SU-DHL-6 (cell line): Measurements from ENCODE around the gene AATK.

Experiments used
- H2AFZ ChIP-seq: fragments of 200-600 bp; sonication (generic); 2 replicates; pipeline ENCODE4 v1.6.1; 2014; ENCODE audit warnings: low read depth, mild to moderate bottlenecking, moderate library complexity, mixed read lengths, antibody characterized with exemption, low read length; ENCODE audit not compliant: severe bottlenecking
- H3F3A ChIP-seq: fragments of 200-600 bp; shearing (Covaris generic); 2 replicates; pipeline ENCODE4 v1.6.0; 2016; ENCODE audit warnings: antibody characterized with exemption, mild to moderate bottlenecking; ENCODE audit not compliant: insufficient read depth
- H3K27ac ChIP-seq: fragments of 200-600 bp; sonication (generic); 2 replicates; pipeline ENCODE4 v1.5.1; 2016; ENCODE audit warnings: low read depth, mild to moderate bottlenecking, low read length, moderate library complexity, mixed read lengths
- H3K27me3 ChIP-seq: fragments of 200-600 bp; sonication (generic), shearing (Covaris generic); 2 replicates; pipeline ENCODE4 v1.6.0; 2014; ENCODE audit warnings: mild to moderate bottlenecking, low read length
- H3K36me3 ChIP-seq: fragments of 200-600 bp; sonication (generic); 2 replicates; pipeline ENCODE4 v1.6.1; 2014; ENCODE audit warnings: mild to moderate bottlenecking, low read length, mixed read lengths
- H3K4me2 ChIP-seq: fragments of 300-600, 200-600 bp; shearing (Covaris generic), sonication (generic); 2 replicates; pipeline ENCODE4 v1.6.0; 2014; ENCODE audit warnings: low read length, low read depth, mild to moderate bottlenecking; ENCODE audit not compliant: poor library complexity, severe bottlenecking
- H3K4me3 ChIP-seq: fragments of 200-600 bp; sonication (generic); 2 replicates; pipeline ENCODE4 v1.5.1; 2014; ENCODE audit warnings: antibody characterized with exemption, low read length, mild to moderate bottlenecking, mixed read lengths; ENCODE audit not compliant: insufficient read depth, poor library complexity, severe bottlenecking
- H3K79me2 ChIP-seq: fragments of 200-600 bp; sonication (generic); 2 replicates; pipeline ENCODE4 v1.6.1; 2014; ENCODE audit warnings: mild to moderate bottlenecking, low read length, moderate library complexity; ENCODE audit not compliant: insufficient read depth
- H3K9ac ChIP-seq: fragments of 200-600 bp; sonication (generic); 2 replicates; pipeline ENCODE4 v1.7.0; 2014; ENCODE audit warnings: mild to moderate bottlenecking, low read length
- H3K9me2 ChIP-seq: fragments of 200-600 bp; sonication (generic); replicated peaks from 2 replicates; pipeline ENCODE4 v1.6.1; 2014; ENCODE audit warnings: low read length; ENCODE audit not compliant: insufficient read depth
- H3K9me3 ChIP-seq: fragments of 200-600 bp; sonication (generic); 2 replicates; pipeline ENCODE4 v1.6.1; 2014; ENCODE audit warnings: low read length, mixed read lengths; ENCODE audit not compliant: insufficient read depth
- H4K20me1 ChIP-seq: fragments of 200-600 bp; sonication (generic); 2 replicates; pipeline ENCODE4 v1.6.1; 2014; ENCODE audit warnings: low read depth, mild to moderate bottlenecking, antibody characterized with exemption, low read length, moderate library complexity, mixed read lengths
- EZH2phosphoT487 ChIP-seq: fragments of 200-600 bp; sonication (generic), shearing (Covaris generic); conservative IDR thresholded peaks from 2 replicates; pipeline ENCODE4 v1.6.1; 2018; ENCODE audit warnings: mild to moderate bottlenecking, antibody characterized with exemption, low read length, moderate library complexity, mixed read lengths
- TF ChIP-seq, protein P1 (sequence below): fragments of 200-600 bp; sonication (generic); IDR thresholded peaks from one replicate; pipeline ENCODE4 v1.5.1; 2017; ENCODE audit warnings: antibody characterized with exemption, mild to moderate bottlenecking, low read length, moderate library complexity; ENCODE audit not compliant: insufficient read depth, poor library complexity, severe bottlenecking

The AATK gene

DNA sequence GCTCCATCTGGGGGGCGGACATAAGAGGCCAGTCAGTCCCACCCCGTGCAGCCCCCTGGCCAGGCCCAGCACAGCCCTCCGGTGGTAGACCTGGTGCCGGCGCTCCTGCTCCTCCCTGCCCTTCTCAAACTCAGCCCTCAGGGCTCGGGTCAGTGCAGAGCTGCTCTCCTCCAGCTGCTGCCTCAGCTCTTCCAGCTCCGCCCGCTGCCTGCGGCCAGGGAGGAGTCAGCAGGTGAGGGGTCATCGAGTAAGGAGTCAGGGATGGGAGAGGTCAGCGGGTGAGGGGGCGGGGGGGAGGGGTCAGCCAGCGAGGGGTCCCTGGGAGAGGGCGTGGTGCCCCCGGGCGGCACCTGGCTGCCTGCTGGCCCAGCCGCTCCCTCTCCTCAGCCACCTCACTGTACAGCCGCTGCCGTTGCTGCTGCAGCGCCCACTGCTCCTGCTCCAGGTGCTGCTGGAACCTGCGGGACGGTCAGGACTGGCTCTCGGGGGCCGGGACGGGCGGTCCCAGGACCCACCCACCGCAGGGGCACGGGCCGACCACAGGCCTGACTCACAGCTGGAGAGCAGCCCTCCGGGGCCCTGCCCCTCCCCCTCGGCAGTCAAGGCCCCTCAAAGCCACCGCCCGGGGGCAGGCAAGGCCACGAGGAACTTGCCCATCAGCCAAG lies 26.5 kb upstream of the AATK start:
- no peak overlapping the region for H3K4me3 ChIP-seq

DNA sequence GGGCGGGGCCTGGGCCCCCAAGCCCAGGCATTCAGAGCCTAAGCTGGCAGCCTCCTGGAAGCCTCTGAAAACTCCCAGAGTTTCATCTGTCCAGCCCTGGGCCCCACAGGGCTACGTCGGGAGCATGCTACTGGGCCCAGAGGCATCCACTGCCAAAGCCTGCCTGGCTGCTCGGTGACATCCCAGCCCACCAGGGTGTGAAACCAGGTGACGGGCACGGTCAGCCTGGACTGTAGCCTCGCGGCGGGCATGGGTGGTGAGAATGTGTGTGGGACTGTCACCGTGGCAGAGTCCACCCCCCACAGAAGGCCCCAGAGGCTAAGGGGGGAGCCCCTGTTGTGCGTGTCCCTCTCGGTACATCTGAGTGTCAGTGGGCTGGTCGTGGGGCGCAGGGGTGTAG lies 25.6 kb upstream of the AATK start:
- Histone ChIP-seq H2AFZ (no peak overlapping the region), H3K4me2 (no peak overlapping the region), H3K9me2 (no peaks in the 10 kb centered on the region), H3K27me3 (no peaks in the 10 kb centered on the region), H4K20me1 (no peaks in the 10 kb centered on the region), H3K27ac (no peak overlapping the region), H3K9me3 (no peaks in the 10 kb centered on the region), H3K9ac (no peak overlapping the region), H3K36me3 (no peaks in the 10 kb centered on the region), H3K4me3 (no peak overlapping the region), H3F3A (no peaks in the 10 kb centered on the region), H3K79me2 (no peaks in the 10 kb centered on the region)
- TF ChIP-seq EZH2phosphoT487, result no peak
- TF ChIP-seq, protein P1, sequence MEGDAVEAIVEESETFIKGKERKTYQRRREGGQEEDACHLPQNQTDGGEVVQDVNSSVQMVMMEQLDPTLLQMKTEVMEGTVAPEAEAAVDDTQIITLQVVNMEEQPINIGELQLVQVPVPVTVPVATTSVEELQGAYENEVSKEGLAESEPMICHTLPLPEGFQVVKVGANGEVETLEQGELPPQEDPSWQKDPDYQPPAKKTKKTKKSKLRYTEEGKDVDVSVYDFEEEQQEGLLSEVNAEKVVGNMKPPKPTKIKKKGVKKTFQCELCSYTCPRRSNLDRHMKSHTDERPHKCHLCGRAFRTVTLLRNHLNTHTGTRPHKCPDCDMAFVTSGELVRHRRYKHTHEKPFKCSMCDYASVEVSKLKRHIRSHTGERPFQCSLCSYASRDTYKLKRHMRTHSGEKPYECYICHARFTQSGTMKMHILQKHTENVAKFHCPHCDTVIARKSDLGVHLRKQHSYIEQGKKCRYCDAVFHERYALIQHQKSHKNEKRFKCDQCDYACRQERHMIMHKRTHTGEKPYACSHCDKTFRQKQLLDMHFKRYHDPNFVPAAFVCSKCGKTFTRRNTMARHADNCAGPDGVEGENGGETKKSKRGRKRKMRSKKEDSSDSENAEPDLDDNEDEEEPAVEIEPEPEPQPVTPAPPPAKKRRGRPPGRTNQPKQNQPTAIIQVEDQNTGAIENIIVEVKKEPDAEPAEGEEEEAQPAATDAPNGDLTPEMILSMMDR, result no peak

More for the DNA sequence above, 26.5 kb upstream of the AATK start:
- H3K9ac ChIP-seq, result no peak overlapping the region
- no peaks in the 10 kb centered on the region for H3K9me3 ChIP-seq
- no peak overlapping the region for H2AFZ ChIP-seq
- no peaks in the 10 kb centered on the region for H4K20me1 ChIP-seq
- H3K27me3 ChIP-seq, result no peaks in the 10 kb centered on the region
- no peaks in the 10 kb centered on the region for H3F3A ChIP-seq
- H3K27ac ChIP-seq, result no peak overlapping the region
- no peaks in the 10 kb centered on the region for H3K9me2 ChIP-seq
- no peaks in the 10 kb centered on the region for H3K79me2 ChIP-seq
- TF ChIP-seq EZH2phosphoT487, result no peak
- TF ChIP-seq, protein P1, result no peak
- no peak overlapping the region for H3K4me2 ChIP-seq
- no peaks in the 10 kb centered on the region for H3K36me3 ChIP-seq

DNA sequence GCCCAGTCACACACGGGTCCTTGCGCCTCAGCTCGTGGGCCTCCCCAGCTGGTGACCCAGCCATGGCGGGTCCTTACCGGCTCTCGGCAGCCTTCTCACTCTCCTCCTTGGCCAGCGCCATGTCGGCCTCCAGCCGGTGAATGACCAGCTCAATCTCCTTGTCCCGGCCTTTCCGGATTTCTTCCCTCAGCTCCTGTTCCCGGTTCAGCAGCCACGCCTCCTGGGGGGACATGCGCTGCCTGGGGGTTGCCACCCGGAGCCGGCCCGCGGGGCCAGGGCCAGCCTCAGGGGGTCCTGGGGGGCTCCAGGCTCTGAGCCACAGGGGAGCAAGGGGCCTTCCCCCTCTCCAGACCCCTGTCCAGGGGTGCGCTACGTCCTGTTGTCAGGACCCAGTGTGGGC lies 25.1 kb upstream of the AATK start:
- Histone ChIP-seq H3K36me3 (no peaks in the 10 kb centered on the region), H3K4me2 (no peak overlapping the region), H3K9me2 (no peaks in the 10 kb centered on the region), H4K20me1 (no peaks in the 10 kb centered on the region), H3K79me2 (no peaks in the 10 kb centered on the region), H3F3A (no peaks in the 10 kb centered on the region), H2AFZ (no peak overlapping the region), H3K9me3 (no peaks in the 10 kb centered on the region), H3K4me3 (no peak overlapping the region), H3K27me3 (no peaks in the 10 kb centered on the region), H3K9ac (no peak overlapping the region), H3K27ac (no peak overlapping the region)
- TF ChIP-seq EZH2phosphoT487, result no peak
- TF ChIP-seq, protein P1, result no peak
